IPS DF 4.7 (cell line): ENCODE data around the gene PHF3.

Source experiments
- DNase-seq: peaks from one replicate; pipeline ENCODE4 v3.0.0-alpha.2; 2013; ENCODE audit warnings: low spot score; ENCODE audit errors: extremely low read depth

PHF3 gene

GRCh38 chr6:63635588-63636517 is at the start of gene PHF3:
PHF3 (plus strand) TSS chr6:63635802; CDS start chr6:63646552, 10,750 bp downstream.
- DNase-seq, result peak; percentile 44

GRCh38 chr6:63589952-63590411 is 45.6 kb upstream of the PHF3 start:
- DNase-seq, result no peak

GRCh38 chr6:63592886-63593285 is 42.7 kb upstream of the PHF3 start:
- no peak for DNase-seq

GRCh38 chr6:63597141-63598048 is 38.2 kb upstream of the PHF3 start:
- no peak for DNase-seq

- DNase-seq, result no peak
These were observed 37.3 kb upstream of the PHF3 start for GRCh38 chr6:63598049-63599036.

- DNase-seq, result no peak
These were observed 36.4 kb upstream of the PHF3 start for GRCh38 chr6:63599243-63599642.

- DNase-seq, result no peak
These were observed 35.5 kb upstream of the PHF3 start for GRCh38 chr6:63600136-63600535.

GRCh38 chr6:63609231-63609630 is 26.4 kb upstream of the PHF3 start:
- no peak for DNase-seq

- no peak for DNase-seq
These were observed 24.7 kb upstream of the PHF3 start for GRCh38 chr6:63610944-63611343.

GRCh38 chr6:63611560-63611959 is 24.0 kb upstream of the PHF3 start:
- DNase-seq, result no peak

- DNase-seq, result no peak
These were observed 20.0 kb upstream of the PHF3 start for GRCh38 chr6:63615590-63615989.

- DNase-seq, result no peak
These were observed 11.5 kb upstream of the PHF3 start for GRCh38 chr6:63624091-63624490.

- no peak for DNase-seq
These were observed 5.1 kb upstream of the PHF3 start for GRCh38 chr6:63630466-63630865.

- no peak for DNase-seq
These were observed 972 bp upstream of the PHF3 start for GRCh38 chr6:63634630-63635029.

- DNase-seq, result no peak
These were observed 401 bp upstream of the PHF3 start for GRCh38 chr6:63635215-63635587.

GRCh38 chr6:63636518-63637021 is 968 bp downstream of the PHF3 start:
- no peak for DNase-seq

GRCh38 chr6:63637865-63638445 is 2.4 kb downstream of the PHF3 start:
- no peak for DNase-seq

- no peak for DNase-seq
These were observed 4.5 kb downstream of the PHF3 start for GRCh38 chr6:63640062-63640461.

- no peak for DNase-seq
These were observed 8.3 kb downstream of the PHF3 start for GRCh38 chr6:63643862-63644261.

GRCh38 chr6:63644668-63645326 is 9.2 kb downstream of the PHF3 start:
- no peak for DNase-seq
